ENCODE results near the gene RANBP10.

GRCh38 chr16:67841198-67841815, 34.9 kb upstream of the RANBP10 start:
- TF ChIP-seq GATA2 (IDR thresholded peaks at IDR 0.05; ENCODE audit: low read depth, low read length) (no peak), GATA3 (IDR thresholded peaks at IDR 0.05; ENCODE audit: low read depth, low read length) (no peak)

All from SH-SY5Y (cell line).